GM18508 (cell line): Measurements from ENCODE around the gene ASB11.
"Not testable (repeated sequence)": the region's sequence is repeated elsewhere in the genome, so short reads cannot be mapped to it uniquely, and the experiment has no call there.

ENCODE experiments used
- ATAC-seq: cut with Tn5 transposase; IDR thresholded peaks from one replicate; pipeline ENCODE4 v1.9.1; 2021; ENCODE audit warnings: moderate number of reproducible peaks; ENCODE audit not compliant: insufficient read depth, unreplicated experiment

ASB11 gene

GRCh38 chrX:15311119-15311518, 4.3 kb downstream of the ASB11 start:
- no peak for ATAC-seq

DNA sequence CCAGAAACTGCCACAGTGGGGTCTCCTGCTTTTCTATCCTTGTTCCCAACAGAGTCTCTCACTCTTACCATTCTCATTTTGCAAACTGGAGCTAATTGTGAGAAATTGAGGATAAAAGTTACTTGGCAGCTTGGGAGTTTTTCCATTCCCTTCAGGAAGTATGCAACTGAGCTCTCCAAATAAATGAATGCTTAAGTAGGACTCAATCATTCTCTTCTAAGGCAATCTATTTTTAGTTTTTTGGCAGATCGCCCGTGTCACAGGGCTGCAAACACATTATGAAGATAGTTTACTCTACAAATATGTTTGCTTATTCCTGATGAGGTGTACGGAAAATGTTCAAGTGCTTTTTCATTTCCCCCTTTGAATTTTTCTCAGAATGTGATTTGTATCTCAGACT, 5.3 kb downstream of the ASB11 start:
- ATAC-seq, result no peak

DNA sequence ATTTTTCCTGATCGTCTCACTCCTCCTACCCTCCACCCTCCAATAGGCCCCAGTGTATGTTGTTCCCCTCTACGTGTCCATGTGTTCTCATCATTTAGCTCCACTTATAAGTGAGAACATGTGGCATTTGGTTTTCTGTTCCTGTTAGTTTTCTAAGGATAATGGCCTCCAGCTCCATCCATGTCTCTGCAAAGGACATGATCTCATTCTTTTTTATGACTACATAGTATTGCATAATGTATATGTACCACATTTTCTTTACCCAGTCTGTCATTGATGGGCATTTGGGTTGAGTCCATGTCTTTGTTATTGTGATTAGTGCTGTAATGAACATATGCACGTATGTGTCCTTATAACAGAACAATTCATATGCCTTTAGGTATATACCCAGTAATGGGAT, 9.5 kb downstream of the ASB11 start:
- not testable (repeated sequence) for ATAC-seq

DNA sequence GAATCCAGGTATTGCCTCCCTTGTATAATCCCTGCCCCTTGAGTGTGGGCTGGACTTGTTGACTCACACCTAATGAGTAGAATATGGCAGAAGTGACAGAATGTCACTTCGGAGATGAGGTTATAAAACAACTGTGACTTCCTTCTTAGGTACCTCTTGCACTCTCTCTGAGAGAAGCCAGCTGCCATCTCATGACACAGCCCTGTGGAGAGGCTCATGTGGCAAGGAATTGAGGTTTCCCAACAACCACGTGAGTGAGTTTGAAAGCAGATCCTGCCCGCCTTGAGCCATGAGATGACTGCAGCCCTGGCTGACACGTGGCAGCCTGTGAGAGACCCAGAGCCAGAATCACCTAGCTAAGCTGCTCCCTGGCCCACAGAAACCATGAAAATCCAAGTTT, 13.5 kb downstream of the ASB11 start:
- no peak for ATAC-seq

DNA sequence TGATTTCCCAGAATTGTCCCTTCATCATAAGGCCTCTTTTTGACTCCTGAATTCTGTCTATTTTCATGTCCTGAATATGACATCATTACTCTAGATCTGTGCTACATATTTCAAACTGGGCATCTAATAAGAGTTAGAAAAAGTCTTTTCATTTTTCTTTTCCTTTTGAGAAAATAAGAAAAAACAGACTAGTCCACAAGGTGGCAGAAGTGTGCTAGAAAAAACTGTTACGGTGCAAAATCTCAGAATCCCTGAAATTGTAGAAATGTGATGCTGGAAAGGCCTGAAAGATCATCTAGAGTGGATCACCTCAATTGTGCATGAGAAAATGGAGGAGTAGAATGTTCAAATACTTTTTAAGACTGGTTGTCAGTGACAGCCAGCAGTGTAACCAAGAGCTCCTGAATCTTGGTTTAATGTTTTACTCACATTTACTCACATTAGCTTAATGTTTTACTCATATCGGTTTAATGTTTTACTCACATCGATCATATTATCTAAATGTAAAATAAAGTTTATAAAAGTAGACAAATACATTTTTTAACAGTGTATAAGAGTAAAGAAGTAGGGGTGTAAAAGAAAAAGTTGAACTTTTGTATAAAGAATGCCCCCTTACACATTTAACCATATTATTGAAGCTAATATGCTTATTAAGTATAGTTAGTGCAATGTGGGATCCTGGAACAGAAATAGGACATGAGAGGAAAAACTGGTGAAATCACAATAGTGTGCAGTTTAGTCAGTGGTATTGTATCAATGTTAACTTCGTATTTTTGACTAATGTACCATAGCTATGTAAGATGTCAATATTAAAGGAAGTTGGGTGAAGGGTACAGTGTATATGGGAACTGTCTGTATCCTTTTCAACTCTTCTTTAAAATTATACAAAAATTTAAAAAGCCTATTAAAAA, 15.2 kb downstream of the ASB11 start:
- no peak for ATAC-seq

DNA sequence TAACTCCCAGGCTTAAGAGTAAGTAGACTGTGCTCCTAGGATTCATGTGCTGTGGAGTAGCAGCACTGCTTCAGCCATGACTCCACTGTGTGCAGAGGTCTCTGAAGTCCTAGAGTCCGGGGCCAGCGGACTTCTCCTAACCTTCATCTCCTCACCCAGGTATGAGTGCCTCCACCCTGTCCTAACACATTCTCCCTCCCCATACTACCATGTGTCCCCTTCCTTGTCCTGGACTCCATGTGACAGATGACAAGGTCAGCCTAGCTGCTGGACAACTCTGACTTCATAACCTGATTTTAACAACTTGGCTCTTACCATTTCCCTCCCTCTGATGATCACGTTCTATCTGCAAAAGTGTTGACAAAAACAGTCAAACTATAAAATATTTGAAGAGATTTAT, 16.7 kb downstream of the ASB11 start:
- no peak for ATAC-seq

GRCh38 chrX:15298201-15298600, 17.2 kb downstream of the ASB11 start:
- ATAC-seq, result no peak

GRCh38 chrX:15293451-15293850, 22.0 kb downstream of the ASB11 start:
- no peak for ATAC-seq

GRCh38 chrX:15292861-15293260, 22.6 kb downstream of the ASB11 start:
- ATAC-seq, result no peak

DNA sequence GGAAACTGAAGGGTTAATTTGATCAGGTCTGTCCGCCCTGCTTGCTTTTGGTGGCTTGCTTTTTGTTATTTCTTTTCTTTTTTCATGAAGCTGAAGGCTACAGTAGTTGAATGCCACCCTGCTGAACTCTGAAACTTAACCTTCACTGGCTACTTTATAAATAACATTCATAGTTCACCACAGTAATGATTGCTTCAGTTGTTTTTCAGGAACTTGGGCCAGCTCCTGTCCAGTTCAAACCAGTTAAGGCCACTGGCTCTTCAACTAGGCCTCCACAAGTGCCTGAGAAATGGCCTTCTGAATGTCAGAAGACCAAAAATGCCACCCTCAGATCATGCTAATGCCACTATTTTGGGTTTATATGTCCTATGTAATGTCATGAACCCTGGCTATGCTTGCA, 37.8 kb downstream of the ASB11 start:
- ATAC-seq, result no peak

DNA sequence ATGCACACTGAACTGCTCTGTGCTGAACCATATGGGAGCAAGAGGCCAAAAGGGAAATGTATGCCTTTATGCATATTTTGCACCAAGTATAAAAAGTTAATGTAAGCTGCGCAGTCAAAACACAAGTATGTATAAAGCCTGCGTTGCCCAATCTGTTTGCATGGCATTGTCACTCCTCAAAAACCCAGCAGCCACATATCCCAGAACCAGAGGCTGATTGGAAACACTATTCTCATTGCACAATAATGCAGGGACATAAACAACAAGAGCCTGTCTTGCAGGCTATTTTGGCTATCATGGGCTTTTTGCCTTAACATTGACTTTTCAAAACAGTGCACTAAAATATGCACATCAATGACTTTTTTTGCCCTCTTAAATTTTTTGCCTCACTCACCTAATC, 40.5 kb downstream of the ASB11 start:
- no peak for ATAC-seq

DNA sequence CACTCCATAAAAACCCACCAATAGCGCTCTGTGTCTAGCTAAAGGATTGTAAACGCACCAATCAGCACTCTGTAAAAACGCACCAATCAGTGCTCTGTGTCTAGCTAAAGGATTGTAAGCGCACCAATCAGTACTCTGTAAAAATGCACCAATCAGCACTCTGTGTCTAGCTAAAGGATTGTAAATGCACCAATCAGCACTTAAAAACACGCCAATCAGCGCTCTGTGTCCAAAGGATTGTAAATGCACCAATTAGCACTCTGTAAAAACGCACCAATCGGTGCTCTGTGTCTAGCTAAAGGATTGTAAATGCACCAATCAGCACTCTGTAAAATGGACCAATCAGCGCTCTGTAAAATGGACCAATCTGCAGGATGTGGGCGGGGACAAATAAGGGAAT, 42.2 kb downstream of the ASB11 start:
- not testable (repeated sequence) for ATAC-seq

DNA sequence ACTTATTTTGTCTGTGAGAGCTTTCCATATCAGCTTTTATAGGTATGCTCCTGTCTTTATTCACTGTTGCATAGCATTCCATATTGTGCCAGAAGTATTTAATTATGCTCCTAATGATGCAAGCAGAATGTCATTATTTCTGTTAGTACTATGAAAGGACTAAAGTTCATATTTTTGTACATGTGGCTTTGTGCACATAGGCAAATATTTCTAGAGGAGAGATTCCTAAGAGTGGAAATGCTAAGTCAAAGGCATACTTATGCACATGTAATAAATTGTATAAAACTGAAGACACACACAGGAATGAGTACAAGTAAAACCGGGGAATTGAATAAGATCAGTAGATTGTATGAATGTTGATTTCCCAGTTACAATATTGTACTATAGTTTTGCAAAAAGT, 43.7 kb downstream of the ASB11 start:
- no peak for ATAC-seq

- ATAC-seq, result peak; percentile 55
These were observed 45.6 kb downstream of the ASB11 start, which contains the start of gene ASB9 for GRCh38 chrX:15269618-15270521. TSS of gene ASB9 (minus strand) at chrX:15270083. CDS start at chrX:15269874, 209 bp downstream.

GRCh38 chrX:15269120-15269519, 46.3 kb downstream of the ASB11 start:
- ATAC-seq, result no peak

- ATAC-seq, result no peak
These were observed 60.6 kb downstream of the ASB11 start for GRCh38 chrX:15254852-15255251.

GRCh38 chrX:15245896-15246295, 69.5 kb downstream of the ASB11 start:
- no peak for ATAC-seq

GRCh38 chrX:15244421-15244820, 71.0 kb downstream of the ASB11 start:
- no peak for ATAC-seq

- ATAC-seq, result no peak
These were observed 72.4 kb downstream of the ASB11 start for GRCh38 chrX:15242899-15243555.

DNA sequence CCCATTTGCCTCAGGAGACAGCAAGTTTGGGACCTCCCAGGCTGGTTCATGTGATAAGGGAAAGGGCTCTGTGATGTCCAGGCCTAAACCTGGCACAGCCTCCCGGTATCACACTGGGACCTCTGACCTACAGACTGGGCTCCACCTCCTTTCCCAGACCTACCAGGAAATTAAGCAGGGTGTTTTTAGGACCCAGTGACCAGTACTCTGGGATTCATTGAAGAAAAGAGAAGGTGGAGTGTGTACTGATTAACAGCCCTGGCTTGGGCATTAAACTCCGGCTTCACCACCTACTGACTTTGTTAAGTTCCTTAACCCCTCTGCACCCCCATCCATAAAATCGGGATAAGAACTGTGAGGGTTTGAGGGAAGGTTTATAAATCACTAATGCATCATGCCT, 74.1 kb downstream of the ASB11 start:
- ATAC-seq, result no peak

DNA sequence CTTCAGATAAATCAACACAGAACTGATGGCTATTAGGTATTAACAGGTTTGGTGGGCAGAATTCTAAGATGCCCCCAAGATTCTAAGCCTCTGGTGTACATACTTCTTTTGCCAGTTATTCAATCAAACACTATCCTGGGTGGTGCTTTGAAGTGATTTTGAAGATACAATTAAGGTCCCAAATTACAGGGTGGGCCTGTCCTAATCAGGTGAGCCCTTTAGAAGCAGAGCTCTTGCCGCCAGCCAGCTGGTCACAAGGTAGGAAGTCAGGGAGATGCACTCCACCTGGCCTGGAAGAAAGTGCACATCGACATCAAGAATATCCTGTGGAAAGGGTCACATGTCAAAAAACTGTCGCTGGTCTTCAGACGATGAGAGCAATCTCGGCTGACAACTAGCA, 75.0 kb downstream of the ASB11 start:
- ATAC-seq, result no peak
